Measurements from ENCODE around the gene BID.
A peak's percentile ranks its signal among the peaks of the same experiment; 100 is the strongest.

Gene BID

GRCh38 chr22:17773606-17774205 lies 563 bp downstream of the BID start:
- H3K4me3 ChIP-seq (ENCODE audit: low read depth, low read length) = peak overlapping the region; percentile 62
- DNase-seq (ENCODE audit: low read depth) = no peak
- no peak for TF ChIP-seq CTCF (IDR thresholded peaks at IDR 0.05; ENCODE audit: control insufficient read depth, extremely low read depth, insufficient read depth)

- H3K4me3 ChIP-seq (ENCODE audit: low read depth, low read length) = peak overlapping the region; percentile 62
- no peak for DNase-seq (ENCODE audit: low read depth)
- TF ChIP-seq CTCF (IDR thresholded peaks at IDR 0.05; ENCODE audit: control insufficient read depth, extremely low read depth, insufficient read depth) = no peak
Observed at GRCh38 chr22:17772958-17773605, 1.2 kb downstream of the BID start.

GRCh38 chr22:17772249-17772957 lies 1.9 kb downstream of the BID start:
- no peak for TF ChIP-seq CTCF (IDR thresholded peaks at IDR 0.05; ENCODE audit: control insufficient read depth, extremely low read depth, insufficient read depth)
- no peak overlapping the region for H3K4me3 ChIP-seq (ENCODE audit: low read depth, low read length)
- no peak for DNase-seq (ENCODE audit: low read depth)

DNA sequence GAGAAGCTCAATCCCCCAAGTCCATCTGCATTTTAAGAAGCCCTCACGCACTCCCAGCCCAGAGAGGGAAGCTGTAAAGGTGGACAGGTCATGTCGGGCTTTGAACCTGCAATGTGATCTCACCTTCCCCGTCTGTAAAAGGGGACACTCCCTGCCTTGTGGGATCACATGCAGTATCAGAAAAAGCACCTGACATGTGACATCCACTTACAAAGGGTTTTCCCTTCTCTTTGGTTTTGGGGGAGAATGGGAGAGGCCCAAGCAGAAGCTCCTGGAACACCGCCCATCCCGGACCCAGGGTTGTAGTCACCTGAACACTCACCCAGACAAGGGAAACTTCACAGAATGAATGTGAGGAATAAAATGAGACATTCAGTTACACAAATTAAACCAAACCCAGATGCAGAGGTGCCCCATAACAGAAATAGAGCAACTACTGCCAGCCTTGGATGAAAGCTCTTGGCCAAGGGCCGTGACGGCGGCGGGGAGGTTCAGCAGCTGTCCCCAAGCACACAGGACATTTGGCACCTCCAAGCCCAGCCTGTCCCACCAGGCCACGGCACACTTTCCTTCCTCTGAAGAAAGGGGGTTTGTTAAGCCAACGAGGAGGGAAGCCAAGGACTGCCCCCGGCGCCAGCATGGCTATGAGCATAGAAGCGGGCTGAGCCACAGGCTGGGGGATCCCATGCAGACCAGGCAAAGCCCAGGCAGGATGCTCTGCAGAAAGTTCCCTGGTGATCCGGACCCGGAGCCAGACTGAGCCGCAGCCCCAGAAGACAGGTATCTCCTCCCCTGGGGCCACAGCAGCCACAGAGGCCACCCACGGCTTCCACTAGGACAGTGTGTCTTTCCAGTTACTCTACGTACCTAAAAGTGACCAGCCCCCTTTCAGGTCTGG lies 3.8 kb downstream of the BID start:
- no peak for DNase-seq (ENCODE audit: low read depth)
- no peak overlapping the region for H3K4me3 ChIP-seq (ENCODE audit: low read depth, low read length)
- TF ChIP-seq CTCF (IDR thresholded peaks at IDR 0.05; ENCODE audit: control insufficient read depth, extremely low read depth, insufficient read depth) = no peak

- no peak overlapping the region for H3K4me3 ChIP-seq (ENCODE audit: low read depth, low read length)
- DNase-seq (ENCODE audit: low read depth) = no peak
- TF ChIP-seq CTCF (IDR thresholded peaks at IDR 0.05; ENCODE audit: control insufficient read depth, extremely low read depth, insufficient read depth) = no peak
Observed at GRCh38 chr22:17769716-17770082, 4.6 kb downstream of the BID start.

- DNase-seq (ENCODE audit: low read depth) = no peak
- TF ChIP-seq CTCF (IDR thresholded peaks at IDR 0.05; ENCODE audit: control insufficient read depth, extremely low read depth, insufficient read depth) = no peak
- H3K4me3 ChIP-seq (ENCODE audit: low read depth, low read length) = no peak overlapping the region
Observed at GRCh38 chr22:17769013-17769715, 5.1 kb downstream of the BID start.
